IMR-90 (cell line): ENCODE data around the gene SYNPO2. TPM values are rescaled to one million over a fixed set of nuclear protein-coding genes. Genes with fewer than 3 reads are reported as not detected.

Experiments
- ATAC-seq: fragments of 200-7000 bp; cut with Tn5 transposase; 2 replicates; pipeline ENCODE4 v1.9.1; 2020; ENCODE audit warnings: low read depth, mild to moderate bottlenecking, moderate library complexity
- BruUV-seq: library from RNA; stranded (reverse); fragments of 400-500 nt; replicated peaks from 2 replicates; lab custom pipeline; 2021; lab: Mats Ljungman, UMichigan
- CTCF ChIA-PET: fragments of 300-600 bp; formaldehyde crosslinking; extraction: SDS; loops from one replicate; lab custom pipeline; 2021; ENCODE audit warnings: antibody characterized with exemption; lab: Yijun Ruan, JAX
- POLR2A ChIA-PET: fragments of 300-600 bp; sonication (Branson Sonifier 250); formaldehyde crosslinking; loops from one replicate; lab custom pipeline; 2022; ENCODE audit warnings: antibody characterized with exemption; ENCODE audit not compliant: unreplicated experiment; lab: Charles Lee
- DNase-seq: peaks from one replicate; pipeline ENCODE4 v3.0.0; 2013
- H2AFZ ChIP-seq: replicated peaks from 2 replicates; pipeline ENCODE3; 2013; ENCODE audit warnings: low read length, mild to moderate bottlenecking; ENCODE audit not compliant: poor library complexity
- H2AK5ac ChIP-seq: 2 replicates; pipeline ENCODE4 v1.6.1; 2013; ENCODE audit warnings: low read depth, low read length, inconsistent platforms
- H2AK9ac ChIP-seq: replicated peaks from 2 replicates; pipeline ENCODE3; 2013; ENCODE audit warnings: mild to moderate bottlenecking, low read depth, low read length, moderate library complexity; ENCODE audit not compliant: poor library complexity
- H2BK120ac ChIP-seq: 2 replicates; pipeline ENCODE4 v1.6.1; 2013; ENCODE audit warnings: low read depth, low read length, inconsistent platforms
- H2BK15ac ChIP-seq: 3 replicates; pipeline ENCODE4 v1.6.1; 2013; ENCODE audit warnings: low read depth, low read length, inconsistent platforms
- H2BK20ac ChIP-seq: 2 replicates; pipeline ENCODE4 v1.6.1; 2013; ENCODE audit warnings: low read depth, mild to moderate bottlenecking, inconsistent platforms, low read length, moderate library complexity
- H2BK5ac ChIP-seq: 2 replicates; pipeline ENCODE4 v1.6.1; 2013; ENCODE audit warnings: mild to moderate bottlenecking, low read depth, low read length, inconsistent platforms; ENCODE audit not compliant: poor library complexity, severe bottlenecking
- H3K14ac ChIP-seq: replicated peaks from 2 replicates; pipeline ENCODE4 v1.6.1; 2013; ENCODE audit warnings: low read depth, low read length, inconsistent platforms
- H3K18ac ChIP-seq: 2 replicates; pipeline ENCODE4 v1.6.1; 2013; ENCODE audit warnings: low read depth, low read length, control low read depth
- H3K23ac ChIP-seq: 2 replicates; pipeline ENCODE4 v1.6.1; 2013; ENCODE audit warnings: low read depth, low read length, inconsistent platforms
- H3K27ac ChIP-seq: 2 replicates; pipeline ENCODE4 v1.5.1; 2013; ENCODE audit warnings: mild to moderate bottlenecking, control low read depth, low read length; ENCODE audit not compliant: insufficient read depth
- H3K27me3 ChIP-seq: 2 replicates; pipeline ENCODE4 v1.6.1; 2013; ENCODE audit warnings: low read length; ENCODE audit not compliant: control insufficient read depth, insufficient read depth
- H3K36me3 ChIP-seq: 2 replicates; pipeline ENCODE4 v1.6.1; 2013; ENCODE audit warnings: low read length, mixed read lengths; ENCODE audit not compliant: control insufficient read depth, insufficient read depth
- H3K4ac ChIP-seq: 2 replicates; pipeline ENCODE4 v1.6.1; 2013; ENCODE audit warnings: low read depth, low read length, inconsistent platforms
- H3K4me1 ChIP-seq: 2 replicates; pipeline ENCODE4 v1.6.1; 2013; ENCODE audit warnings: low read length, mixed read lengths; ENCODE audit not compliant: control insufficient read depth, insufficient read depth
- H3K4me2 ChIP-seq: 2 replicates; pipeline ENCODE4 v1.6.1; 2013; ENCODE audit warnings: low read depth, mild to moderate bottlenecking, control low read depth, low read length, moderate library complexity
- H3K4me3 ChIP-seq: 2 replicates; pipeline ENCODE4 v1.5.1; 2013; ENCODE audit warnings: low read depth, mild to moderate bottlenecking, control low read depth, low read length, moderate library complexity; ENCODE audit not compliant: insufficient read depth
- H3K56ac ChIP-seq: 2 replicates; pipeline ENCODE4 v1.6.1; 2013; ENCODE audit warnings: low read length, inconsistent platforms; ENCODE audit not compliant: insufficient read depth; ENCODE audit errors: extremely low read depth
- H3K79me1 ChIP-seq, 2 experiments: 2 replicates each; pipeline ENCODE4 v1.6.1; 2013; ENCODE audit warnings: low read length in 2 of 2, inconsistent platforms in 1 of 2, low read depth in 1 of 2
- H3K9ac ChIP-seq: 2 replicates; pipeline ENCODE4 v1.6.1; 2013; ENCODE audit warnings: low read depth, low read length, control low read depth
- H3K9me1 ChIP-seq: 2 replicates; pipeline ENCODE4 v1.6.1; 2013; ENCODE audit warnings: low read length, inconsistent platforms; ENCODE audit not compliant: insufficient read depth
- H3K9me3 ChIP-seq: 2 replicates; pipeline ENCODE4 v1.6.1; 2013; ENCODE audit warnings: low read length; ENCODE audit not compliant: control insufficient read depth, insufficient read depth
- H4K20me1 ChIP-seq: 2 replicates; pipeline ENCODE4 v1.6.1; 2013; ENCODE audit warnings: low read length, inconsistent platforms; ENCODE audit not compliant: insufficient read depth
- H4K5ac ChIP-seq: 2 replicates; pipeline ENCODE4 v1.6.1; 2013; ENCODE audit warnings: mild to moderate bottlenecking, low read depth, low read length, control low read depth
- H4K8ac ChIP-seq, 2 experiments: 2 replicates each; pipeline ENCODE4 v1.6.1; 2013; ENCODE audit warnings: low read depth in 2 of 2, low read length in 2 of 2, control low read depth in 1 of 2, inconsistent platforms in 1 of 2
- H4K91ac ChIP-seq: 2 replicates; pipeline ENCODE4 v1.6.1; 2013; ENCODE audit warnings: low read depth, low read length, inconsistent platforms; ENCODE audit not compliant: insufficient read depth
- BHLHE40 ChIP-seq: fragments of 150-350 bp; IDR thresholded peaks from 2 replicates; pipeline ENCODE4 v1.6.1; 2016; ENCODE audit warnings: mild to moderate bottlenecking, low read depth, low read length
- CEBPB ChIP-seq: IDR thresholded peaks from 2 replicates; pipeline ENCODE4 v1.6.1; 2012; ENCODE audit warnings: low read depth, low read length, improper control_type of control experiment
- CHD1 ChIP-seq: IDR thresholded peaks from 2 replicates; pipeline ENCODE4 v1.6.1; 2012; ENCODE audit warnings: low read depth, low read length, improper control_type of control experiment
- FOS ChIP-seq: fragments of 150-350 bp; IDR thresholded peaks from 2 replicates; pipeline ENCODE4 v1.6.1; 2016; ENCODE audit warnings: low read depth, low read length
- MAFK ChIP-seq: IDR thresholded peaks from 2 replicates; pipeline ENCODE4 v1.6.1; 2012; ENCODE audit warnings: low read depth, low read length, improper control_type of control experiment
- MXI1 ChIP-seq: IDR thresholded peaks from 2 replicates; pipeline ENCODE4 v1.6.1; 2012; ENCODE audit warnings: low read depth, mild to moderate bottlenecking, low read length, moderate library complexity, borderline replicate concordance
- NFE2L2 ChIP-seq: fragments of 150-350 bp; IDR thresholded peaks from 2 replicates; pipeline ENCODE4 v1.6.1; 2016; ENCODE audit warnings: low read depth, mild to moderate bottlenecking, low read length
- POLR2A ChIP-seq: IDR thresholded peaks from 2 replicates; pipeline ENCODE4 v1.6.1; 2012; ENCODE audit warnings: mild to moderate bottlenecking, low read depth, low read length
- RAD21 ChIP-seq: IDR thresholded peaks from 2 replicates; pipeline ENCODE4 v1.6.1; 2012; ENCODE audit warnings: low read length, improper control_type of control experiment
- RCOR1 ChIP-seq: IDR thresholded peaks from 2 replicates; pipeline ENCODE4 v1.6.1; 2012; ENCODE audit warnings: mild to moderate bottlenecking, low read length, improper control_type of control experiment; ENCODE audit not compliant: insufficient replicate concordance
- RFX5 ChIP-seq: IDR thresholded peaks from 2 replicates; pipeline ENCODE4 v1.8.0; 2012; ENCODE audit warnings: low read depth, mild to moderate bottlenecking, low read length, moderate library complexity
- SMC3 ChIP-seq: fragments of 150-350 bp; IDR thresholded peaks from 2 replicates; pipeline ENCODE4 v1.6.1; 2016; ENCODE audit warnings: low read depth, mild to moderate bottlenecking, antibody characterized with exemption, low read length, moderate library complexity
- WGBS, 2 experiments: methylation state at CpG; one replicate each; pipeline versions ENCODE4 v1.1.5 to v1.1.7; 2013; ENCODE audit warnings: missing lambda C conversion rate in 2 of 2; ENCODE audit not compliant: insufficient read length in 1 of 2; ENCODE audit errors: extremely low coverage in 2 of 2; 5-methylcytosine and 5-hydroxymethylcytosine counted together
- dilution Hi-C: fragments of 300-500 bp; cut with HindIII; formaldehyde crosslinking; loops from one replicate; pipeline ENCODE4 v1.14.3; 2018; ENCODE audit warnings: low sequenced_read_pairs; ENCODE audit not compliant: unreplicated experiment
- in situ Hi-C: fragments of 300-500 bp; cut with MboI; formaldehyde crosslinking; loops from 3 replicates; pipeline ENCODE4 v1.14.3; 2019; ENCODE audit warnings: low sequenced_read_pairs, inconsistent platforms, mixed read lengths
- intact Hi-C: fragments of 100-400 bp; cut with micrococcal nuclease; formaldehyde crosslinking; loops from 2 replicates; pipeline ENCODE4 v1.10.0; 2022
- polyA plus RNA-seq, 3 experiments: library from polyadenylated mRNA; depleted of rRNA; stranded (reverse); fragments of >200 nt; gene quantifications; 2 replicates each; pipeline ENCODE4 v1.2.3, GENCODE V29; 2012; ENCODE audit warnings: low replicate concordance in 1 of 3
- total RNA-seq: library from RNA; depleted of rRNA; stranded (reverse); fragments of >200 nt; gene quantifications from 2 replicates; pipeline ENCODE4 v1.2.3, GENCODE V29; 2012
- TF ChIP-seq, protein P1 (sequence below): fragments of 150-350 bp; IDR thresholded peaks from 2 replicates; pipeline ENCODE4 v1.6.1; 2017; ENCODE audit warnings: mild to moderate bottlenecking, antibody characterized with exemption, low read length, low read depth
- TF ChIP-seq, protein P2 (sequence below): fragments of 150-350 bp; IDR thresholded peaks from 2 replicates; pipeline ENCODE4 v1.6.1; 2016; ENCODE audit warnings: low read depth, mild to moderate bottlenecking, low read length, moderate library complexity, borderline replicate concordance
- TF ChIP-seq, protein P3 (sequence below): conservative IDR thresholded peaks from 2 replicates; pipeline ENCODE4 v1.5.1; 2012; ENCODE audit warnings: mild to moderate bottlenecking, low read depth, low read length, improper control_type of control experiment

SYNPO2 gene
- total and polyA plus RNA-seq, 2 of the 4 experiments (the other 2 are of a cell fraction), result 0.99 to 1.8 TPM

DNA sequence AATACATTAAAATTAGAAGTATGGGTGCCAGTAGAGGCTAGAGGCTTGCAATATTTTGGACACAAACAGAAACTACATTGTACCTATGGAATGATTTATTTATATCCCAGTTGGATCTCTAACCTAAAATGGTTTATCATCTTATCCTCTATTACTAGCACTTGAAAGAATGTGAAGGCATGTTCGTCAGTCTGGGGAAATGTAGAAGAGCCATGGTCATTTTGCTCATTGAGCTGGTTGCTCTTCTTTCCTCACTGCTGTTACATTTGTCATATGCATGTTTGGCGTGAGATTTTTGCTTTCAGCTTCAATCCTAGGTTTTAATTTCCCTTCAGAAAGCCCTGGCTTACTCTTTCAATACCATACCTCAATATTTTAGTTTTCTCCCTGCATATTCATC lies 164.6 kb downstream of the SYNPO2 start:
- Histone ChIP-seq H3K4me3 (no peak overlapping the region), H4K8ac (no peak overlapping the region; a peak in 1 of 4 replicates), H4K91ac (no peak overlapping the region), H2AK9ac (no peak overlapping the region), H4K20me1 (no peaks in the 10 kb centered on the region), H3K9ac (no peak overlapping the region), H4K5ac (no peak overlapping the region; the same call in 1 of the 2 replicates), H3K4ac (peak overlapping the region; percentile 58; the same call in 1 of the 2 replicates), H3K14ac (peak overlapping the region; percentile 57; the same call in 1 of the 2 replicates), H2BK20ac (peak overlapping the region; percentile 88), H2AFZ (no peak overlapping the region), H2BK15ac (peak overlapping the region; percentile 87; the same call in 2 of the 3 replicates), H2BK120ac (peak overlapping the region; percentile 86; the same call in 1 of the 2 replicates), H3K36me3 (no peaks in the 10 kb centered on the region), H3K9me1 (peaks cover 11% of the 10 kb centered on the region), H3K9me3 (no peaks in the 10 kb centered on the region), H3K27me3 (no peaks in the 10 kb centered on the region), H2BK5ac (peak overlapping the region; percentile 73), H3K23ac (0 out of 2 replicates have a peak overlapping the region, but pooled peaks have one; percentile 51), H3K18ac (peak overlapping the region; percentile 80; the same call in 1 of the 2 replicates), H3K56ac (no peak overlapping the region), H3K79me1 (0 out of 4 replicates have a peak, but pooled peaks cover 0 to 3% of the 10 kb centered on the region in 2 experiments), H3K27ac (no peak overlapping the region), H2AK5ac (no peak overlapping the region), H3K4me1 (peaks cover 15% of the 10 kb centered on the region), H3K4me2 (peak overlapping the region; percentile 34; the same call in 1 of the 2 replicates)
- POLR2A ChIA-PET, result no interaction called here
- BruUV-seq, result no TSS peak
- dilution Hi-C loops (no loop called here), in situ Hi-C loops (no loop called here), intact Hi-C loops (no loop called here)
- CTCF ChIA-PET, result interaction anchor here (2.4 kb wide), 1 partner anchor 12 kb away, joined by 8 read pairs; no protein-coding TSS in a partner anchor
- ATAC-seq (peak; percentile 28), DNase-seq (peak; percentile 53)
- WGBS, 2 experiments, result no CpG with 5 or more reads among the region's 2 CpGs
- TF ChIP-seq, protein P1, sequence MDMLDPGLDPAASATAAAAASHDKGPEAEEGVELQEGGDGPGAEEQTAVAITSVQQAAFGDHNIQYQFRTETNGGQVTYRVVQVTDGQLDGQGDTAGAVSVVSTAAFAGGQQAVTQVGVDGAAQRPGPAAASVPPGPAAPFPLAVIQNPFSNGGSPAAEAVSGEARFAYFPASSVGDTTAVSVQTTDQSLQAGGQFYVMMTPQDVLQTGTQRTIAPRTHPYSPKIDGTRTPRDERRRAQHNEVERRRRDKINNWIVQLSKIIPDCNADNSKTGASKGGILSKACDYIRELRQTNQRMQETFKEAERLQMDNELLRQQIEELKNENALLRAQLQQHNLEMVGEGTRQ, result no peak
- no peak for TF ChIP-seq NFE2L2
- TF ChIP-seq, protein P2, sequence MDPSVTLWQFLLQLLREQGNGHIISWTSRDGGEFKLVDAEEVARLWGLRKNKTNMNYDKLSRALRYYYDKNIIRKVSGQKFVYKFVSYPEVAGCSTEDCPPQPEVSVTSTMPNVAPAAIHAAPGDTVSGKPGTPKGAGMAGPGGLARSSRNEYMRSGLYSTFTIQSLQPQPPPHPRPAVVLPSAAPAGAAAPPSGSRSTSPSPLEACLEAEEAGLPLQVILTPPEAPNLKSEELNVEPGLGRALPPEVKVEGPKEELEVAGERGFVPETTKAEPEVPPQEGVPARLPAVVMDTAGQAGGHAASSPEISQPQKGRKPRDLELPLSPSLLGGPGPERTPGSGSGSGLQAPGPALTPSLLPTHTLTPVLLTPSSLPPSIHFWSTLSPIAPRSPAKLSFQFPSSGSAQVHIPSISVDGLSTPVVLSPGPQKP, result no peak
- TF ChIP-seq POLR2A, result no peak
- TF ChIP-seq BHLHE40, result no peak
- TF ChIP-seq MAFK, result no peak
- no peak for TF ChIP-seq SMC3
- no peak for TF ChIP-seq RFX5
- no peak for TF ChIP-seq MXI1
- TF ChIP-seq FOS, result no peak
- TF ChIP-seq, protein P3, sequence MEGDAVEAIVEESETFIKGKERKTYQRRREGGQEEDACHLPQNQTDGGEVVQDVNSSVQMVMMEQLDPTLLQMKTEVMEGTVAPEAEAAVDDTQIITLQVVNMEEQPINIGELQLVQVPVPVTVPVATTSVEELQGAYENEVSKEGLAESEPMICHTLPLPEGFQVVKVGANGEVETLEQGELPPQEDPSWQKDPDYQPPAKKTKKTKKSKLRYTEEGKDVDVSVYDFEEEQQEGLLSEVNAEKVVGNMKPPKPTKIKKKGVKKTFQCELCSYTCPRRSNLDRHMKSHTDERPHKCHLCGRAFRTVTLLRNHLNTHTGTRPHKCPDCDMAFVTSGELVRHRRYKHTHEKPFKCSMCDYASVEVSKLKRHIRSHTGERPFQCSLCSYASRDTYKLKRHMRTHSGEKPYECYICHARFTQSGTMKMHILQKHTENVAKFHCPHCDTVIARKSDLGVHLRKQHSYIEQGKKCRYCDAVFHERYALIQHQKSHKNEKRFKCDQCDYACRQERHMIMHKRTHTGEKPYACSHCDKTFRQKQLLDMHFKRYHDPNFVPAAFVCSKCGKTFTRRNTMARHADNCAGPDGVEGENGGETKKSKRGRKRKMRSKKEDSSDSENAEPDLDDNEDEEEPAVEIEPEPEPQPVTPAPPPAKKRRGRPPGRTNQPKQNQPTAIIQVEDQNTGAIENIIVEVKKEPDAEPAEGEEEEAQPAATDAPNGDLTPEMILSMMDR, result no peak
- no peak for TF ChIP-seq RCOR1
- no peak for TF ChIP-seq CEBPB
- TF ChIP-seq CHD1, result no peak
- no peak for TF ChIP-seq RAD21
